Suprapubic skin (tissue), 4 donors: ENCODE data around the gene SPATA6L. TPM values are rescaled to one million over a fixed set of nuclear protein-coding genes. Genes with fewer than 3 reads are reported as not detected.
"Not testable (repeated sequence)": the region's sequence is repeated elsewhere in the genome, so short reads cannot be mapped to it uniquely, and the experiment has no call there.

Experiments
- DNase-seq, 2 donors: peaks; one replicate each; pipeline ENCODE4 v3.0.0-alpha.2; 2019; ENCODE audit warnings: low spot score in 2 of 2
- H3K27ac ChIP-seq: fragments of 200-600 bp; sonication (generic); one replicate; pipeline ENCODE4 v1.5.1; 2019
- H3K27me3 ChIP-seq: fragments of 200-600 bp; sonication (generic); one replicate; pipeline ENCODE4 v1.5.1; 2019
- H3K36me3 ChIP-seq: fragments of 200-600 bp; sonication (generic); one replicate; pipeline ENCODE4 v1.5.1; 2019
- H3K4me1 ChIP-seq: fragments of 200-600 bp; sonication (generic); one replicate; pipeline ENCODE4 v1.5.1; 2019
- H3K4me3 ChIP-seq: fragments of 200-600 bp; sonication (generic); one replicate; pipeline ENCODE4 v1.5.1; 2019; ENCODE audit warnings: mild to moderate bottlenecking
- H3K9me3 ChIP-seq: fragments of 200-600 bp; sonication (generic); one replicate; pipeline ENCODE4 v1.5.1; 2019
- EP300 ChIP-seq: sonication (generic); formaldehyde crosslinking; IDR thresholded peaks from one replicate; pipeline ENCODE4 v1.6.1; 2017; ENCODE audit warnings: antibody characterized with exemption
- POLR2A ChIP-seq, 2 donors: fragments of 450-650 bp; IDR thresholded peaks; one replicate each; pipeline ENCODE4 v1.6.1; 2017; ENCODE audit warnings: antibody characterized with exemption in 2 of 2, mild to moderate bottlenecking in 2 of 2, moderate library complexity in 2 of 2
- POLR2AphosphoS5 ChIP-seq, 3 donors: sonication (generic); formaldehyde crosslinking; IDR thresholded peaks; one replicate each; pipeline ENCODE4 v1.6.1; 2017; ENCODE audit warnings: antibody characterized with exemption in 3 of 3
- WGBS: methylation state at CpG from one replicate; pipeline ENCODE4 v1.1.5; 2018; 5-methylcytosine and 5-hydroxymethylcytosine counted together
- total RNA-seq, 4 donors: library from RNA; depleted of rRNA; stranded (reverse); fragments of >200 nt; gene quantifications; one replicate each; pipeline ENCODE4 v1.1.0, GENCODE V29; 2016
- TF ChIP-seq, protein P1 (sequence below), 2 donors: fragments of 200-600 bp in 1 of 2; fragments of 450-650 bp in 1 of 2; sonication (generic) in 1 of 2; IDR thresholded peaks; one replicate each; pipeline ENCODE4 v1.5.1; 2016 to 2019; ENCODE audit warnings: antibody characterized with exemption in 2 of 2, mild to moderate bottlenecking in 1 of 2, moderate library complexity in 1 of 2

SPATA6L gene
- total RNA-seq, 4 donors from 2014 or later: 1.2 to 23.8 (median 3.4) TPM

DNA sequence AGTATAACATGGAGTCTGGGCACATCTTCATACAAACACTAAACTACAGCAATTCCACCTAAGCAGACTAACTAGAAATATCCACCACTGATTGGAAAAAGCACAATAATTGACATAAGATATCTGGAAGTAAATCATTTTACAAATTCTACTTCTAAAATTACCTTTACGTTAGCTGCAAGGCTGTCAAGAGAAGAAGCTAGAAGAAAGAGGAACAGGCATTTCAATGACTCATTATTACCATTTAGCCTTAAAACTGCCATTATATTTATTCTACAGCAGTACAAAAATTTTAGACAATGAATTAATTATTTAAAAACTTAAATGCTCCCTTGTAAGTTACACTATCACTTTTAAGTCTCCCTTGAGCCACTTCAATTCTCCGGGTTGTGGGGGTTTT, 47.6 kb downstream of the SPATA6L start:
- Histone ChIP-seq H3K4me1 (no peaks in the 10 kb centered on the region), H3K36me3 (no peaks in the 10 kb centered on the region), H3K4me3 (no peak overlapping the region), H3K27ac (no peak overlapping the region), H3K9me3 (no peaks in the 10 kb centered on the region), H3K27me3 (no peaks in the 10 kb centered on the region)
- 94% methylated on average over 2 of the region's 2 CpGs for WGBS
- DNase-seq: no peak
- TF ChIP-seq, protein P1, sequence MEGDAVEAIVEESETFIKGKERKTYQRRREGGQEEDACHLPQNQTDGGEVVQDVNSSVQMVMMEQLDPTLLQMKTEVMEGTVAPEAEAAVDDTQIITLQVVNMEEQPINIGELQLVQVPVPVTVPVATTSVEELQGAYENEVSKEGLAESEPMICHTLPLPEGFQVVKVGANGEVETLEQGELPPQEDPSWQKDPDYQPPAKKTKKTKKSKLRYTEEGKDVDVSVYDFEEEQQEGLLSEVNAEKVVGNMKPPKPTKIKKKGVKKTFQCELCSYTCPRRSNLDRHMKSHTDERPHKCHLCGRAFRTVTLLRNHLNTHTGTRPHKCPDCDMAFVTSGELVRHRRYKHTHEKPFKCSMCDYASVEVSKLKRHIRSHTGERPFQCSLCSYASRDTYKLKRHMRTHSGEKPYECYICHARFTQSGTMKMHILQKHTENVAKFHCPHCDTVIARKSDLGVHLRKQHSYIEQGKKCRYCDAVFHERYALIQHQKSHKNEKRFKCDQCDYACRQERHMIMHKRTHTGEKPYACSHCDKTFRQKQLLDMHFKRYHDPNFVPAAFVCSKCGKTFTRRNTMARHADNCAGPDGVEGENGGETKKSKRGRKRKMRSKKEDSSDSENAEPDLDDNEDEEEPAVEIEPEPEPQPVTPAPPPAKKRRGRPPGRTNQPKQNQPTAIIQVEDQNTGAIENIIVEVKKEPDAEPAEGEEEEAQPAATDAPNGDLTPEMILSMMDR (IDR thresholded peaks at IDR 0.05): no peak
- no peak for TF ChIP-seq EP300
- TF ChIP-seq POLR2A (IDR thresholded peaks at IDR 0.05): no peak
- TF ChIP-seq POLR2AphosphoS5 (IDR thresholded peaks at IDR 0.05): no peak

DNA sequence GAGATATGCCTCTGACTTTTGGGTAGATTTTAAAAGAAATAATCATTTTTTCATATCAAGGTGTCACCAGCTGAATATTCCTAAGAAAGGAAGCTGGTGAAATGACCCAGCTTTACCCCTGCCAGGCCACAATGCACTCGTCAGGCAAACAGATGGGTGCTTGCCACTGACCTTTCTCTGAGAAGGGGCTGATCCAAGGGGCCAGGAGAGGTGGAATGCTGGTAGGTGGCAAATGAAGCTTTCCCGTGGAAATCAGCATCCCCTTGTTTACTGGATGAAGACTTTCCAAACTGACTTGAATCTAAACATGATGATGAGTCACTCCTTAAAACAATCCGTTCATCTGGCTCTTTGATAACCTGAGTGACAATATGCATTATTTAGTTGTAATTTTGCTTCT, 48.5 kb downstream of the SPATA6L start:
- DNase-seq: no peak

DNA sequence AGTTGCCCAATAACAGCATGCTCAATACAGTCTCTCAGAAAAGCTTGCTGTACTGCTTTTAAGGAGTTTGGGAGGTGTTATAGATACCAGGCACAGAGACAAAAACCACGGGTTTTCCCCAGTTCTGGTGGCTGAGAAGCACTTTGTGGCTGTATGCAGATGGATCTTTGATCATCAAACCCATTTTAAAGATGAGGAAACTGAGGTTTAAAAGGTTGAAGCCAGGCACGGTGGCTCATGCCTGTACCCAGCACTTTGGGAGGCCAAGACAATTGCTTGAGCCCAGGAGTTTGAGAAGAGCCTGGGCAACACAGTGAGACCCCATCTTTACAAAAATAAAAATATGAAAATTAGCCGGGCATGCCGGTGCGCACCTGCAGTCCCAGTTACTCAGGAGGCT, 50.5 kb downstream of the SPATA6L start:
- no peak for TF ChIP-seq POLR2A (IDR thresholded peaks at IDR 0.05)
- TF ChIP-seq EP300: no peak
- TF ChIP-seq POLR2AphosphoS5 (IDR thresholded peaks at IDR 0.05): no peak
- TF ChIP-seq, protein P1 (IDR thresholded peaks at IDR 0.05): no peak
- Histone ChIP-seq H3K27me3 (no peaks in the 10 kb centered on the region), H3K27ac (no peak overlapping the region), H3K9me3 (no peaks in the 10 kb centered on the region), H3K36me3 (no peaks in the 10 kb centered on the region), H3K4me1 (no peaks in the 10 kb centered on the region), H3K4me3 (no peak overlapping the region)
- no peak for DNase-seq
- 83% methylated on average over 5 of the region's 5 CpGs for WGBS

More for the DNA sequence above, 48.5 kb downstream of the SPATA6L start:
- 70% methylated on average over 3 of the region's 3 CpGs for WGBS
- H3K27me3 ChIP-seq: no peaks in the 10 kb centered on the region
- no peaks in the 10 kb centered on the region for H3K4me1 ChIP-seq
- TF ChIP-seq EP300 (no peak), POLR2A (IDR thresholded peaks at IDR 0.05) (no peak), POLR2AphosphoS5 (IDR thresholded peaks at IDR 0.05) (no peak)
- TF ChIP-seq, protein P1 (IDR thresholded peaks at IDR 0.05): no peak
- no peaks in the 10 kb centered on the region for H3K36me3 ChIP-seq
- H3K9me3 ChIP-seq: no peaks in the 10 kb centered on the region
- H3K27ac ChIP-seq: no peak overlapping the region
- no peak overlapping the region for H3K4me3 ChIP-seq

DNA sequence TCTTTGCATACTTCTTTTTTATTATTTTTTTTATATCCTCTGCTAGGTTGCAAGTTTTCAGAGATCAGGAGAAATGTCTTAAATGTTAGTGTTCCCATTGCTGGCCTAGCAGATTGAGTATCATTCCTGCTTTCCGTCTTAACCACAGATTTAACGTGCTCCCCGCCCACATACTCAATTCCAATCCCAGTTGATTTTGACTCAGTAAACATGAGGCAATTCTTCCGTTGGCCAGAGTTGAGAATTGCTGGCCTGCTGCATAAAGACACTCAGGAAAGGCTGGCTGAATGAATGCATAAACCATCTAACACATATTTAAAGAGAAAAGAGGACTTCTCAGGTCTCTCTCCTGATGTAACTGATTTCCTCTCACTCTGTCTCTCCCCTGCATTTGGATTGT, 51.0 kb downstream of the SPATA6L start:
- 55% methylated on average over 4 of the region's 4 CpGs for WGBS
- DNase-seq: no peak

DNA sequence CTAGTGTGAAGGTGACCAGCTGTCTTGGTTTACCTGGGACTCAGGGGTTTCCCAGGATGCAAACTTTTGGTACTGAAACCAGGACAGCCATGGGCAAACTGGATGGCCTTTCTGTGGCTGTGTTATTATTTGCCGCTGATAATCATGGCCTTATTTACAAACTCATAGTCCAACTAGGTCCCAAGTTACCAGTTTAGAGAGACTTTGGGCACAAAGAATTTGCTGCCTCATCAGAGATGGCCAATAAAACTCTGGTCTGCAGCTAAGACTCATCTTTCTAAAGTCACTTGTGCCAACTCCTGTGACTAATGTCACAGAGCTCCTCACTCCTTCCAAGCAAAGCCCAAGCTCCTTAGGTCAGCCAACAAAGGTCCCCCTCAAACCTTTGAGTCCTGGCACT, 51.7 kb downstream of the SPATA6L start:
- Histone ChIP-seq H3K36me3 (no peaks in the 10 kb centered on the region), H3K27me3 (no peaks in the 10 kb centered on the region), H3K27ac (no peak overlapping the region), H3K4me1 (no peaks in the 10 kb centered on the region), H3K4me3 (no peak overlapping the region), H3K9me3 (no peaks in the 10 kb centered on the region)
- TF ChIP-seq POLR2A (IDR thresholded peaks at IDR 0.05) (no peak), EP300 (no peak), POLR2AphosphoS5 (IDR thresholded peaks at IDR 0.05) (no peak)
- TF ChIP-seq, protein P1 (IDR thresholded peaks at IDR 0.05): no peak
- 82% methylated on average over 1 of the region's 1 CpG for WGBS
- no peak for DNase-seq

More for the DNA sequence above, 51.0 kb downstream of the SPATA6L start:
- no peaks in the 10 kb centered on the region for H3K36me3 ChIP-seq
- H3K4me1 ChIP-seq: no peaks in the 10 kb centered on the region
- no peaks in the 10 kb centered on the region for H3K9me3 ChIP-seq
- no peak overlapping the region for H3K4me3 ChIP-seq
- TF ChIP-seq POLR2AphosphoS5 (IDR thresholded peaks at IDR 0.05): no peak
- no peak for TF ChIP-seq EP300
- no peak for TF ChIP-seq POLR2A (IDR thresholded peaks at IDR 0.05)
- TF ChIP-seq, protein P1 (IDR thresholded peaks at IDR 0.05): no peak
- H3K27ac ChIP-seq: no peak overlapping the region
- no peaks in the 10 kb centered on the region for H3K27me3 ChIP-seq

DNA sequence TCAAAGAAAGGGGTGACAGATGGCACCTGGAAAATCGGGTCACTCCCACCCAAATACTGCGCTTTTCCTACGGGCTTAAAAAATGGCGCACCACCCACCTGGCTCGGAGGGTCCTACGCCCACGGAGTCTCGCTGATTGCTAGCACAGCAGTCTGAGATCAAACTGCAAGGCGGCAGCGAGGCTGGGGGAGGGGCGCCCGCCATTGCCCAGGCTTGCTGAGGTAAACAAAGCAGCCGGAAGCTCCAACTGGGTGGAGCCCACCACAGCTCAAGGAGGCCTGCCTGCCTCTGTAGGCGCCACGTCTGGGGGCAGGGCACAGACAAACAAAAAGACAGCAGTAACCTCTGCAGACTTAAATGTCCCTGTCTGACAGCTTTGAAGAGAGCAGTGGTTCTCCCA, 60.2 kb downstream of the SPATA6L start:
- H3K27me3 ChIP-seq: not testable (repeated sequence)

More for the DNA sequence above, 60.2 kb downstream of the SPATA6L start:
- not testable (repeated sequence) for H3K4me1 ChIP-seq, H3K4me3 ChIP-seq, H3K36me3 ChIP-seq, DNase-seq, H3K27ac ChIP-seq, H3K9me3 ChIP-seq
- 79% methylated on average over 14 of the region's 15 CpGs for WGBS
